GM11168 (cell line): ENCODE results near the gene MX2.
"Not testable (repeated sequence)": the region's sequence is repeated elsewhere in the genome, so short reads cannot be mapped to it uniquely, and the experiment has no call there.

Source experiments
- in situ Hi-C: fragments of 300-500 bp; cut with MboI; formaldehyde crosslinking; loops from one replicate; pipeline ENCODE4 v1.12.0; 2022; ENCODE audit warnings: low sequenced_read_pairs; ENCODE audit not compliant: unreplicated experiment

The MX2 gene

GRCh38 chr21:41361786-41362604 is at the start of gene MX2:
TSS of gene MX2 (plus strand) at chr21:41362027. CDS start at chr21:41376907, 14,880 bp downstream.
- in situ Hi-C loops, result no loop called here

DNA sequence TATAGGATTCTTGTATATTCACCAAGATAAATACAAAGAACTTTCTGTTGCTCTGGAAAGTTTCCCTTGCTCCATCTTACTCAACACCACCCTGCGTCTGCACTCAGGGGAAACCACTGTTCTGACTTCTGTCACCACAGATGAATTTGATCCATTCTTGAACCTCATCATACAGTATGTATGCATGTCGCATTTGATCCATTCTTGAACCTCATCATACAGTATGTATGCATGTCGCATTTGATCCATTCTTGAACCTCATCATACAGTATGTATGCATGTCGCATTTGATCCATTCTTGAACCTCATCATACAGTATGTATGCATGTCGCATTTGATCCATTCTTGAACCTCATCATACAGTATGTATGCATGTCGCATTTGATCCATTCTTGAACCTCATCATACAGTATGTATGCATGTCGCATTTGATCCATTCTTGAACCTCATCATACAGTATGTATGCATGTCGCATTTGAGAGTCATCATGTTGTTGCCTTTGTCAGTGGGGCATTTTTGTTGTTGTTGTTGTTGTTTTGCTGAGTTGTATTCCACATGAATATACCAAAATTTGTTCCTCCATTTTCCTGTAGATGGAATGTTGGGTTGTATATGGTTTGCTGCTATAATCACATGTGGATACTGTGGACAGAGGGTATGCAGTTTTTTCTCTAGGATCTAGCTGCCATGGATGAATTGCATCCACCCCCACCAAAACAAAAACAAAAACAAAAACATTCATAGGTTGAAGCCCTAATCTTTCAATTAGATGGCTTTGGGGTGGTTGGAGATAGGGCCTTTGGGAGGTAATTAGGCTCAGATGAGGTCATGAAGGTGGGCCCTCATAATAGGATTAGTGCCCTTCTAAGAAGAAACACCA is 48.3 kb upstream of the MX2 start:
- in situ Hi-C loops, result not testable (repeated sequence)

GRCh38 chr21:41315726-41316125 is 46.1 kb upstream of the MX2 start:
- in situ Hi-C loops, result no loop called here

DNA sequence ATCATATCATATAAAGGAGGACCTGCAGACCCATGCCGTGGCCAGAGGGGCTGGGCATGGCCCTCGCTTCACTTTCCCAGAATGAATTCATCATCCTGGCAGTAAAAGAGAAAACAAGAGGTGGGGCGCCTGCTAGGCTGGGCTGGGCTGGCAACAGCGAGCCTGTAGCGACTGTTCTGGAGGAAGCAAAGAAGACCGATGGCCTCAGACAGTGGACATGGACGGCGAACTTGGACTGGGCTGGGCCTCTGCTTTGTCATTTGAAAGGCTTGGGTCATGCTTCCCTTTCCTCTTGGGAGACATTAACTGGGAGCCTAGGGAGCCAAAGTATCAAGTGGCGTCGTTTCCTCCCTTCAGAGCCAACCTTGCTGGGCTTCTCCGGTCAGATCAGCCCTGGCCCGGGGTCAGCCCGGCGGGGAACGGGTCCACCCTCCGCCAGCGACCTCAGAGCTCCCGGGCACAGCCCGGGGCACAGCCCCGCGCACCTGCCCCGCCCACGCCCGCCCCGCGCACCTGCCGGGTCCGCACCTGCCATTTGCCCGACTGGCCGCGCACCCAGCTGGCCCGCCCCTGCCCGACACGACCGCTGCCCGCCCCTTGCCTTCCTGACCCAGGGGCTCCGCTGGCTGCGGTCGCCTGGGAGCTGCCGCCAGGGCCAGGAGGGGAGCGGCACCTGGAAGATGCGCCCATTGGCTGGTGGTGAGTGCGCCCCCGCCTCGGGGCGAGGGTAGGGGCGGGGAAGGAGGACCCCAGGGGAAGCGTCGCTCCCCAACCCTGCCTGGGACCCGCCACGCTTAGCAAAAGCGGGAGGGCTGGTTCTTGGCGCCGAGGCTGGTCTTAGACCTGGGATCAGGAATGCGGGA is 45.4 kb upstream of the MX2 start, which contains the start of gene FAM3B:
Gene FAM3B (plus strand): TSS at position 602 of the 863 bp plus-strand sequence. CDS start 79 bp downstream, at position 681.
- in situ Hi-C loops, result no loop called here

DNA sequence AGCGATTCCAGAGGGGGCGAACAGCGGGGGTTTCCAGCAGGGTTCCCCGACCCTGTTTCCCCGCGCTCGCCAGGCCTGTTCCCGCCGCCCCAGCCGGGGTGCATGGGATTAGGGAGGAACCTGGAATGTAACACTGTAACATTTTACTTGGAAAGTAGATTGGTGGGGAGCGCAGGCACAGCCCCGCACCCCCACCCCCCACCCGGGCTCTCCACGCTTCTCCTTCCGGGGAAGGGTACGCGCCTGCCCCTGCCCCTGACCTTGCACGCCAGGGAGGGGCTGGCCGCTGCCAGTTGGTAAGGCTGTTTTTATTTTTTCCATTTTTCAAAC is 44.8 kb upstream of the MX2 start:
- in situ Hi-C loops, result no loop called here

- in situ Hi-C loops, result no loop called here
Observed at GRCh38 chr21:41317458-41317857, 44.4 kb upstream of the MX2 start.

DNA sequence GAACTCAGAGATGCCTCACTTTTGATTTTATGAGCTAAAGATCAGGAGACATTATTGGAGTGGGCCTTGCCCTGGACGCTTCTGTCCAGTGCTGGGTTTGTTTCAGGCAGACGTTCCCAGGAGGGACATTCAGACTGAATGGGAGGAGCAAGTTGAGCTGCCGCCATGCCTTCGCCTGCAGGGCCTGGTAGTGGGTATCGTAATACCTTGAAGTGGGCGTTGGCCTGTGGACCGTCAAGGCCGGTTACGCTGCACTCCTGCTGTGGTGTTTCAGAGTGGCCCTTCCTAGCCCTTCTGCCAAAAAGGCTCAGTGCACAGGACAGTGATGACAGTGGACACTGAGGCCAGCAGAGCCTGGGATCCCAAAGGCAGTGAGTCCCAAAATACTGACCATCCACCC is 43.6 kb upstream of the MX2 start:
- in situ Hi-C loops, result no loop called here

DNA sequence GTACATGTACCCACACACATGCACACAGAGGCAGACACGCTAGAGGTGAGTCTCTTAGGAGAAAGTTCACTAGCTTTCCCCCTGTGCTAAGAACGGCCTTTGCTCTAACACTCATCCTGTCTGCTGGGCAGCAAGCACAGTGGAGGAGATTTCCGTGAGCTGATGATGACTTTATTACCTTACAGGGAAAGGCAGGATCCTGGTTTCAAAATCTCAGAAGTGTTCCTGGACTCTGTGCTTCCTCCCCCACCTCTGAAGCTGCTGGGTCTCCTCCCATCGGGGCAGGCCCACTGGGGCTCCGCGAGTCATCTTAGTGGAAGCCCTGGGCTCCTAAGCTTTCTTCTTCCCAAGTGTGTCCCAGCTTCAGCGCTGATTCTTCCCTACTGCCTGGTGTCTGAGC is 42.6 kb upstream of the MX2 start:
- in situ Hi-C loops, result no loop called here

DNA sequence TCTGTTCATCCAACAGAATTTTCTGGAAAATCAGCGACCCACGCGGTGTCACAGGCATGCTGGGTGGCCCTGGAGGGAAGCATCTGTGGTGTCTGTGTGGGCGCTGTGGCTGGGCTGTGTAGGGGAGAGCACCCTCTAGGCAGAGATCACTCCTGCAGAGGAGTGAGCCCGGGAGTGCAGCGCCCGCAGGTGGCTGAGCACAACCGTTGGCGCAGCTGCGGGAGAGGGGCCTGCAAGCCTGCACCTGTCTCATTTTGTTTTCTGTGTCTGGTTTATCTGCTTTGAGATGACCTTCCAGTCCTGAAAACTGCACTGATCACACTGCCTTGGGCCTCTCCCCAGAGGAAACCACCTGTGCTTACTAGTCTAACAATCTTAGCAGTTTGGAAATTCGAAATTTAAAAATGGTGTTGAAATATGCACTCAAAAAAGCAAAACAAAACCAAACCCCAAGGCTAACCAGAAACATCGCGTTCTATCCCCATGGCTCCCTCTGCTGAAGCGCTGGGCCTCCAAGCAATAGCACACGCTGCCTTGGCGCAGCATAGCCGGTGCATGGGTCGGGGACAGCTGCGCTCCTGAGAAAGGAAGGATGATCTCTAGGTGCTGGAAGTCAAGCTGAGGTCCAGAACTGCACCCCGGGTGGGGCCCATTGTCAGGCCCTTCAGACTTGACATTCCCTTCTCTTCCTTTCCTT is 40.5 kb upstream of the MX2 start:
- in situ Hi-C loops, result no loop called here

- in situ Hi-C loops, result no loop called here
Observed at GRCh38 chr21:41321908-41322495, 39.8 kb upstream of the MX2 start.

DNA sequence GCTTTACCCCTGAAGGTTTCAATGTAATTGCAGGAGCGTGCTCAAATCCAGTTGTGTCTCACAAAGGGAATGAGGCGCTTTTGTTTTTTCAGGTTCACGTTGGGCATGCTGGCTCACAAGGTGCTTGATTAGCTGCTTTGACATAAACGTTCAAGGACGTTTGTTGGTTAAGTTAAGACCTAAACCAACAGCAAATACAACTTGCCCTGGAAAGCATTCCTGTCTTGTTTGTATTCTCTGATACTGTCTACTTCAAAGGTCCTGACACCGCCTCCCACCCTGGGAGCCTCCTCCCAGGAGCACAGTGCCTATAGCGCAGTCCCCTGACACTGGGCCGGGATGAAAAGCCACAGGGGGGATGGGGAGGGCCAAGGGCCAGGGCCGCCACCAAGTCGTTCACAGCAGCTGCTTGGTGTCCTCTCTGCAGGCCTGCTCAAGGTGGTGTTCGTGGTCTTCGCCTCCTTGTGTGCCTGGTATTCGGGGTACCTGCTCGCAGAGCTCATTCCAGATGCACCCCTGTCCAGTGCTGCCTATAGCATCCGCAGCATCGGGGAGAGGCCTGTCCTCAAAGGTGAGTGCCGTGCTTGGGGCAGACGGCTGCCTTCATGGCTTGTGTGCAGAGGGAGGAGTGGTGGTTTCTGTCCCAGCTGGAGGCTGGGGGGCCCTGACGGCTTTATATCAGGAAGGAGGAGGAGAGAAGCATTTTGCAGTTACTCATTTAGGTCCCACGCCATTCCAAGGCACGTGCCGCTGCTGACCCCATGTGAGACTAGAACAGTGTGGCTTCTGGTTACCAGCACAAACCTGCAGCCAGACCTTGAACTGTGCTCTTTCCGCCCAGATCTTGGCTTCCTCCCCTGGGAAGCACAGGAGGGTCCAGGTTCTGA is 39.1 kb upstream of the MX2 start:
- in situ Hi-C loops, result no loop called here

GRCh38 chr21:41325138-41325912 is 36.5 kb upstream of the MX2 start:
- in situ Hi-C loops, result no loop called here

DNA sequence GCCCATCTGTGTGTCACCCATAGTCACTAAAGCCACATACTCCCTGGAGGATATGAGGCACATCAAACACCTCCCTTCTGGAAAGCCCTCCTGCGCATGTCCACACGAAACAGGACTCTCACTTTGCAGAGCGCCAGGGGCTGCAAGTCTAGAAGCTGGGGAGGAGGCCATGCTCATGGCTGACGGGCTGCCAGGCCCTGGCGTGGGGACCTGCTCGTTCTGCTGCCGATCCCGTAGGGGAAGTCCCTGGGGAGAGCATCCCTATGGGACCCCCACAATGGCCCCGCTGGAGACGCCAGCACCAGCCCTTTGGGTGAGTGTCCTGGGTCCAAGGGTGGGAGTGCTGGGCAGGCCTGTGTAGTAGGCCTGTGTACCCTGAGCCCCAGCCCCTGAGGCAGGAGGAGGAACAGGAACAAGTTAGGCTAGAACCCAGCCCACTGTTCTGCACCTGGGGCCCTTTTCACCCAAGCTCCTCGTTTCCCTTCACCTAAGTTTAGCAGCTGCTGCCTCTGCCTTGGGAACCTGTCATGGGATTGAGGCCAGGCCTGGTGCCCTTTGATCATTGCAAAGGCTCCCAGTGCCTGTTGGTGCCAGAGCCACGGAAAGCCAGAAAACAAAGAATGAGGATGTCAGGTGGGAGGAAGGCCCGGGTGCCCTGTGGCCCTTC is 35.3 kb upstream of the MX2 start:
- in situ Hi-C loops, result no loop called here

DNA sequence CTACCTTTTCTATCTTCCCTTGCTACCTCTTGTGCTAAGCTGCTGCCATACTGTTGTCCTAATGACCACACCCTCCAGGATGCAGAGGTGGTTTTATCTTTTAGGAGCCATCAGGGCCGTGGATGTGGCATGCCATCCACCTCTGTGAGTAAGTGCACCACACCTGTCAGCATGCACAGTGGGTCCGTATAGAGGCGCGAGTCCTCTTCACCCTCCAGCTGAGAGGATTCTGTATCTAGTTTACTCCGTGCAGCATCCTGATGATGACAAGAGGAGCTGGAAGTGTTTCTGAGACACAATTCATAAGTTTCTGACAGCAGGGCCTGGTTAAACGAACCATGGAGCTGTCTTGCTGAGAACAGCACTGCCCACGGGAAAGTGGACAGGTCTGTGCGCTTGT is 34.1 kb upstream of the MX2 start:
- in situ Hi-C loops, result no loop called here

- in situ Hi-C loops, result no loop called here
Observed at GRCh38 chr21:41328660-41329607, 32.9 kb upstream of the MX2 start.

- in situ Hi-C loops, result no loop called here
Observed at GRCh38 chr21:41333752-41334151, 28.1 kb upstream of the MX2 start.
